ENCODE data around the gene BCAS3.

The BCAS3 gene

GRCh38 chr17:60676758-60677307 is 818 bp upstream of the BCAS3 start:
- FAIRE-seq, result no peak

GRCh38 chr17:60678118-60678444 is 430 bp downstream of the BCAS3 start:
- FAIRE-seq, result no peak

GRCh38 chr17:60679287-60679686 is 1.6 kb downstream of the BCAS3 start:
- FAIRE-seq, result no peak

- FAIRE-seq, result no peak
These were observed 3.1 kb downstream of the BCAS3 start for GRCh38 chr17:60680754-60681153.

GRCh38 chr17:60685437-60685836 is 7.8 kb downstream of the BCAS3 start:
- FAIRE-seq, result no peak

GRCh38 chr17:60695960-60696359 is 18.3 kb downstream of the BCAS3 start:
- FAIRE-seq, result no peak

GRCh38 chr17:60699090-60699489 is 21.4 kb downstream of the BCAS3 start:
- no peak for FAIRE-seq

- FAIRE-seq, result no peak
These were observed 26.5 kb downstream of the BCAS3 start for GRCh38 chr17:60704170-60704569.

- no peak for FAIRE-seq
These were observed 35.0 kb downstream of the BCAS3 start for GRCh38 chr17:60712675-60713074.

GRCh38 chr17:60713608-60714007 is 36.0 kb downstream of the BCAS3 start:
- FAIRE-seq, result no peak

GRCh38 chr17:60716766-60717165 is 39.1 kb downstream of the BCAS3 start:
- FAIRE-seq, result no peak

GRCh38 chr17:60717814-60718213 is 40.2 kb downstream of the BCAS3 start:
- FAIRE-seq, result no peak

GRCh38 chr17:60720763-60721531 is 43.3 kb downstream of the BCAS3 start:
- FAIRE-seq, result peak; percentile 43

- no peak for FAIRE-seq
These were observed 47.0 kb downstream of the BCAS3 start for GRCh38 chr17:60724647-60725046.

GRCh38 chr17:60729854-60730253 is 52.2 kb downstream of the BCAS3 start:
- FAIRE-seq, result no peak

GRCh38 chr17:60730273-60730672 is 52.6 kb downstream of the BCAS3 start:
- no peak for FAIRE-seq

GRCh38 chr17:60738287-60738686 is 60.6 kb downstream of the BCAS3 start:
- no peak for FAIRE-seq

- no peak for FAIRE-seq
These were observed 62.9 kb downstream of the BCAS3 start for GRCh38 chr17:60740584-60740983.

GRCh38 chr17:60741031-60741430 is 63.4 kb downstream of the BCAS3 start:
- FAIRE-seq, result no peak

- no peak for FAIRE-seq
These were observed 65.6 kb downstream of the BCAS3 start for GRCh38 chr17:60743282-60743681.

GRCh38 chr17:60743799-60744198 is 66.1 kb downstream of the BCAS3 start:
- FAIRE-seq, result no peak

- no peak for FAIRE-seq
These were observed 66.8 kb downstream of the BCAS3 start for GRCh38 chr17:60744355-60744966.

- no peak for FAIRE-seq
These were observed 67.9 kb downstream of the BCAS3 start for GRCh38 chr17:60745544-60745943.

GRCh38 chr17:60747069-60747808 is 69.6 kb downstream of the BCAS3 start:
- FAIRE-seq, result no peak

Data from colon (tissue), 2 donors.